Measurements from ENCODE around the gene USP26. TPM values are rescaled to one million over a fixed set of nuclear protein-coding genes. Genes with fewer than 3 reads are reported as not detected.
"Not testable (repeated sequence)": the region's sequence is repeated elsewhere in the genome, so short reads cannot be mapped to it uniquely, and the experiment has no call there.

The USP26 gene
- total RNA-seq, 2 donors from 2014 or later = not detected

GRCh38 chrX:132984058-132984650 lies 112.8 kb downstream of the USP26 start:
- H3K36me3 ChIP-seq (ENCODE audit: control insufficient read depth, insufficient read depth, low read length) = no peaks in the 10 kb centered on the region
- Mint-ChIP-seq H3K36me3 (ENCODE audit: low read depth) (no peaks in the 10 kb centered on the region), H3K27ac (no peak overlapping the region), H3K9me3 (peaks cover 2% of the 10 kb centered on the region), H3K4me3 (no peak overlapping the region), H3K27me3 (ENCODE audit: insufficient read depth) (no peaks in the 10 kb centered on the region), H3K4me1 (peaks cover 12% of the 10 kb centered on the region)
- DNase-seq = no peak
- H3K4me3 ChIP-seq (ENCODE audit: low read length) = no peak overlapping the region
- no peaks in the 10 kb centered on the region for H3K9me3 ChIP-seq (ENCODE audit: control insufficient read depth, low read length)
- no peaks in the 10 kb centered on the region for H3K27me3 ChIP-seq (ENCODE audit: control insufficient read depth, insufficient read depth, low read length, poor library complexity, severe bottlenecking)
- H3K9ac ChIP-seq (ENCODE audit: extremely low read depth, low read length, poor library complexity, severe bottlenecking) = no peak overlapping the region
- no peak overlapping the region for H3K27ac ChIP-seq (ENCODE audit: low read depth, low read length)
- TF ChIP-seq CTCF (conservative IDR thresholded peaks at IDR 0.05) = no peak
- WGBS, 2 experiments (ENCODE audit: insufficient coverage in 1 of 2, insufficient read length in 1 of 2) = 89 to 100% methylated on average over 1 to 5 of the region's 7 CpGs
- no peaks in the 10 kb centered on the region for H3K4me1 ChIP-seq (ENCODE audit: control insufficient read depth, insufficient read depth, low read length)

- Mint-ChIP-seq H3K36me3 (ENCODE audit: low read depth) (no peaks in the 10 kb centered on the region), H3K4me1 (peaks cover 12% of the 10 kb centered on the region), H3K4me3 (no peak overlapping the region), H3K27me3 (ENCODE audit: insufficient read depth) (no peaks in the 10 kb centered on the region), H3K27ac (no peak overlapping the region), H3K9me3 (peaks cover 2% of the 10 kb centered on the region)
- Histone ChIP-seq H3K9me3 (ENCODE audit: control insufficient read depth, low read length) (no peaks in the 10 kb centered on the region), H3K36me3 (ENCODE audit: control insufficient read depth, insufficient read depth, low read length) (no peaks in the 10 kb centered on the region), H3K27ac (ENCODE audit: low read depth, low read length) (no peak overlapping the region), H3K4me3 (ENCODE audit: low read length) (no peak overlapping the region), H3K4me1 (ENCODE audit: control insufficient read depth, insufficient read depth, low read length) (no peaks in the 10 kb centered on the region), H3K27me3 (ENCODE audit: control insufficient read depth, insufficient read depth, low read length, poor library complexity, severe bottlenecking) (no peaks in the 10 kb centered on the region), H3K9ac (ENCODE audit: extremely low read depth, low read length, poor library complexity, severe bottlenecking) (no peak overlapping the region)
- 82 to 100% methylated on average over 1 to 2 of the region's 2 CpGs for WGBS, 2 experiments (ENCODE audit: insufficient coverage in 1 of 2, insufficient read length in 1 of 2)
- DNase-seq = no peak
- no peak for TF ChIP-seq CTCF (conservative IDR thresholded peaks at IDR 0.05)
These were observed 113.4 kb downstream of the USP26 start for GRCh38 chrX:132983496-132983895.

- H3K9me3 ChIP-seq (ENCODE audit: control insufficient read depth, low read length); H3K4me1 ChIP-seq (ENCODE audit: control insufficient read depth, insufficient read depth, low read length); H3K27ac ChIP-seq (ENCODE audit: low read depth, low read length); DNase-seq; H3K36me3 Mint-ChIP-seq (ENCODE audit: low read depth); H3K27ac Mint-ChIP-seq; H3K4me3 Mint-ChIP-seq; H3K27me3 ChIP-seq (ENCODE audit: control insufficient read depth, insufficient read depth, low read length, poor library complexity, severe bottlenecking); H3K4me3 ChIP-seq (ENCODE audit: low read length); H3K27me3 Mint-ChIP-seq (ENCODE audit: insufficient read depth); H3K9ac ChIP-seq (ENCODE audit: extremely low read depth, low read length, poor library complexity, severe bottlenecking); H3K9me3 Mint-ChIP-seq; H3K36me3 ChIP-seq (ENCODE audit: control insufficient read depth, insufficient read depth, low read length): not testable (repeated sequence)
- no CpG with 5 or more reads among the region's 2 CpGs for WGBS, 2 experiments (ENCODE audit: insufficient coverage in 1 of 2, insufficient read length in 1 of 2)
- peaks cover 10% of the 10 kb centered on the region for H3K4me1 Mint-ChIP-seq
These were observed 116.9 kb downstream of the USP26 start for GRCh38 chrX:132980035-132980434.

Other genes starting within 250 kb of the USP26 start
- 10 to 100 TPM in 1 of 2 donors, 1 to 10 TPM in 1; 4.1 to 19.4 TPM for gene HS6ST2, start 138.5 kb downstream of the USP26 start, total RNA-seq
- not detected for gene TFDP3, start 121.2 kb upstream of the USP26 start, total RNA-seq